ENCODE data around the gene SNX18. TPM values are rescaled to one million over a fixed set of nuclear protein-coding genes. Genes with fewer than 3 reads are reported as not detected.

Gene SNX18
- 50.4 to 74.2 TPM (median 73.2 TPM) in 3 replicates for total RNA-seq
- long read RNA-seq, full-length matches to known transcripts, result 18 of 32 reads
- long read RNA-seq, partial matches to known transcripts, result 0 of 32 reads
- long read RNA-seq, other reads (novel, unspliced or antisense), result 14 of 32 reads

GRCh38 chr5:54517512-54518145, at the start of gene SNX18:
TSS of gene SNX18 (plus strand) at chr5:54517759. CDS start at chr5:54517953, 194 bp downstream.
- Mint-ChIP-seq H3K9me3 (ENCODE audit: low read depth) (no peaks in the 10 kb centered on the region), H3K36me3 (ENCODE audit: low read depth) (peaks cover 5% of the 10 kb centered on the region), H3K27ac (ENCODE audit: unreplicated experiment) (peak within 1 kb of the TSS; percentile 81), H3K27me3 (ENCODE audit: low read depth) (no peaks in the 10 kb centered on the region), H3K4me1 (ENCODE audit: low read depth) (peaks cover 50% of the 10 kb centered on the region), H3K4me3 (ENCODE audit: unreplicated experiment) (peak within 1 kb of the TSS; percentile 94)
- TF ChIP-seq CTCF (IDR thresholded peaks at IDR 0.05), result peak; percentile 95
- DNase-seq (ENCODE audit: low spot score), result peak; percentile 96

GRCh38 chr5:54469622-54470021, 47.9 kb upstream of the SNX18 start:
- Mint-ChIP-seq H3K36me3 (ENCODE audit: low read depth) (peaks cover 3% of the 10 kb centered on the region), H3K4me3 (ENCODE audit: unreplicated experiment) (peak overlapping the region; percentile 11), H3K27ac (ENCODE audit: unreplicated experiment) (no peak overlapping the region), H3K9me3 (ENCODE audit: low read depth) (peaks cover 6% of the 10 kb centered on the region), H3K4me1 (ENCODE audit: low read depth) (peaks cover 14% of the 10 kb centered on the region), H3K27me3 (ENCODE audit: low read depth) (no peaks in the 10 kb centered on the region)
- TF ChIP-seq CTCF (IDR thresholded peaks at IDR 0.05), result no peak
- no peak for DNase-seq (ENCODE audit: low spot score)

- Mint-ChIP-seq H3K27me3 (ENCODE audit: low read depth) (no peaks in the 10 kb centered on the region), H3K4me3 (ENCODE audit: unreplicated experiment) (no peak overlapping the region), H3K9me3 (ENCODE audit: low read depth) (peaks cover 6% of the 10 kb centered on the region), H3K27ac (ENCODE audit: unreplicated experiment) (no peak overlapping the region), H3K4me1 (ENCODE audit: low read depth) (peaks cover 14% of the 10 kb centered on the region), H3K36me3 (ENCODE audit: low read depth) (peaks cover 3% of the 10 kb centered on the region)
- DNase-seq (ENCODE audit: low spot score), result no peak
- no peak for TF ChIP-seq CTCF (IDR thresholded peaks at IDR 0.05)
These were observed 47.4 kb upstream of the SNX18 start for GRCh38 chr5:54470128-54470527.

- H3K27me3 Mint-ChIP-seq (ENCODE audit: low read depth), result no peaks in the 10 kb centered on the region
- peaks cover 6% of the 10 kb centered on the region for H3K9me3 Mint-ChIP-seq (ENCODE audit: low read depth)
- no peak for DNase-seq (ENCODE audit: low spot score)
- H3K27ac Mint-ChIP-seq (ENCODE audit: unreplicated experiment), result no peak overlapping the region
- H3K4me3 Mint-ChIP-seq (ENCODE audit: unreplicated experiment), result no peak overlapping the region
- H3K4me1 Mint-ChIP-seq (ENCODE audit: low read depth), result peaks cover 14% of the 10 kb centered on the region
- TF ChIP-seq CTCF (IDR thresholded peaks at IDR 0.05), result no peak
- peaks cover 3% of the 10 kb centered on the region for H3K36me3 Mint-ChIP-seq (ENCODE audit: low read depth)
These were observed 46.9 kb upstream of the SNX18 start for GRCh38 chr5:54470677-54471076.

GRCh38 chr5:54471398-54471797, 46.2 kb upstream of the SNX18 start:
- no peak for TF ChIP-seq CTCF (IDR thresholded peaks at IDR 0.05)
- Mint-ChIP-seq H3K36me3 (ENCODE audit: low read depth) (peaks cover 2% of the 10 kb centered on the region), H3K4me1 (ENCODE audit: low read depth) (peaks cover 14% of the 10 kb centered on the region), H3K4me3 (ENCODE audit: unreplicated experiment) (no peak overlapping the region), H3K9me3 (ENCODE audit: low read depth) (peaks cover 3% of the 10 kb centered on the region), H3K27ac (ENCODE audit: unreplicated experiment) (no peak overlapping the region), H3K27me3 (ENCODE audit: low read depth) (no peaks in the 10 kb centered on the region)
- DNase-seq (ENCODE audit: low spot score), result no peak
